ENCODE results near the gene PRDX5. TPM values are rescaled to one million over a fixed set of nuclear protein-coding genes. Genes with fewer than 3 reads are reported as not detected.
A peak's percentile ranks its signal among the peaks of the same experiment; 100 is the strongest.
"Not testable (repeated sequence)": the region's sequence is repeated elsewhere in the genome, so short reads cannot be mapped to it uniquely, and the experiment has no call there.

The PRDX5 gene
- total RNA-seq, 1 experiment from 2014 or later, result 206 TPM

DNA sequence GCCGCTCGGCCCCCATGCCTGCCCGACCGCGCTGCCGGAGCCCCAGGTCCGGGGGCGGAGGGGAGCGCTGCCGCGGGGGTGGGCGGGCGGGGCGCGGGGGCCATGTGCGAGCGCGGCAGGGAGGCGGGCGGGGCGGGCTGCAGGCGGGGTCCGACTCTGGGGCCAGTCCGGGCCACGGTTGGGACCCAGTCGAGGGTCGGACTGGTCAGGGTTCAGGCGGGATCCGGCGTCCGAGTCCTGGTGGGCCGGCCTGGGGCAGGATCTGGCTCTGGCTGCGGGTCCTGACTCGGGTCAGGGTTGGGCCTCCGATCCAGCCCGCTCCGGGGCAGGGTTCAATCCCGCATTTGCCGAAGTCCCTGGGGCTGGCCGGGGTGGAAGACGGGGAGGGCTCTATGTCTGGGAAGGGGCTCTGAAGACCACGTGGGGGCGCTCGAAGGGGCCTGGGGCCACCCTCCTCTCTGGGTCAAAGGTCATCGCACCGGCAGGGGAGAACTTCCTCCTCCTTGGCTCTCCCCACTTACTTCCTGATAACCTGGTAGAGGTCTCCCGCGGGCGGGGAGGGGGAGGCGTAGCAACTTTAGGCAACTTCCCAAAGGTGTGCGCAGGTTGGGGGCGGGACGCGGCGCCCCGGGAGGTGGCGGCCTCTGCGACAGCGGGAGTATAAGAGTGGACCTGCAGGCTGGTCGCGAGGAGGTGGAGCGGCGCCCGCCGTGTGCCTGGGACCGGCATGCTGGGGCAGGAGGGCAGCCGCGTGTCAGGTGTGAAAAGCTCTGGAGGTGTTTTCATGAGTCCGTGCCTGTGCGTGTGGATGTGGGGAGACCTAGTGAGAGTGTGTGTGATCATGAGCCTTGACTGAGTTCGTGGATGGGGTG lies 12.0 kb upstream of the PRDX5 start:
- peaks cover 12% of the 10 kb centered on the region for H3K4me1 ChIP-seq (ENCODE audit: insufficient read depth, low read length, poor library complexity, severe bottlenecking)
- ChIA-PET POLR2A (ENCODE audit: low non-redundant PET) (interaction anchor here (0.6 kb wide), 1 partner anchor 112 kb away, joined by 6 read pairs; no protein-coding TSS in a partner anchor), CTCF (interaction anchor here (0.6 to 0.9 kb wide), 4 partner anchors 16 to 527 kb away, joined by 3 to 6 read pairs (median 4); no protein-coding TSS in a partner anchor)
- TF ChIP-seq EZH2 (IDR thresholded peaks at IDR 0.05; ENCODE audit: borderline replicate concordance, low read depth, low read length, poor library complexity, severe bottlenecking), result no peak
- TF ChIP-seq, protein P1, sequence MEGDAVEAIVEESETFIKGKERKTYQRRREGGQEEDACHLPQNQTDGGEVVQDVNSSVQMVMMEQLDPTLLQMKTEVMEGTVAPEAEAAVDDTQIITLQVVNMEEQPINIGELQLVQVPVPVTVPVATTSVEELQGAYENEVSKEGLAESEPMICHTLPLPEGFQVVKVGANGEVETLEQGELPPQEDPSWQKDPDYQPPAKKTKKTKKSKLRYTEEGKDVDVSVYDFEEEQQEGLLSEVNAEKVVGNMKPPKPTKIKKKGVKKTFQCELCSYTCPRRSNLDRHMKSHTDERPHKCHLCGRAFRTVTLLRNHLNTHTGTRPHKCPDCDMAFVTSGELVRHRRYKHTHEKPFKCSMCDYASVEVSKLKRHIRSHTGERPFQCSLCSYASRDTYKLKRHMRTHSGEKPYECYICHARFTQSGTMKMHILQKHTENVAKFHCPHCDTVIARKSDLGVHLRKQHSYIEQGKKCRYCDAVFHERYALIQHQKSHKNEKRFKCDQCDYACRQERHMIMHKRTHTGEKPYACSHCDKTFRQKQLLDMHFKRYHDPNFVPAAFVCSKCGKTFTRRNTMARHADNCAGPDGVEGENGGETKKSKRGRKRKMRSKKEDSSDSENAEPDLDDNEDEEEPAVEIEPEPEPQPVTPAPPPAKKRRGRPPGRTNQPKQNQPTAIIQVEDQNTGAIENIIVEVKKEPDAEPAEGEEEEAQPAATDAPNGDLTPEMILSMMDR (conservative IDR thresholded peaks at IDR 0.05; ENCODE audit: low read depth, low read length), result peak; percentile 61
- intact Hi-C loops (cut with micrococcal nuclease; ENCODE audit: unreplicated experiment), result loop anchor here (2.0 kb wide), 2 partner anchors 35 to 65 kb away; partner anchors contain the start of gene FKBP2
- peaks cover 4% of the 10 kb centered on the region for H3K36me3 ChIP-seq (ENCODE audit: insufficient read depth, low read length, poor library complexity, severe bottlenecking)
- peak overlapping the region; percentile 84 for H3K27ac ChIP-seq (ENCODE audit: low read depth, low read length, poor library complexity, severe bottlenecking)
- H3K9me3 ChIP-seq (ENCODE audit: low read depth, low read length, poor library complexity, severe bottlenecking), result no peaks in the 10 kb centered on the region
- no peaks in the 10 kb centered on the region for H3K27me3 ChIP-seq (replicated peaks; ENCODE audit: insufficient read depth, low read depth, low read length, poor library complexity)
- DNase-seq (ENCODE audit: low spot score), result peak; percentile 79
- peak overlapping the region; percentile 83 for H3K4me3 ChIP-seq (ENCODE audit: low read depth, low read length, poor library complexity, severe bottlenecking)
- BruUV-seq (replicated peaks), result TSS peak; percentile 39

DNA sequence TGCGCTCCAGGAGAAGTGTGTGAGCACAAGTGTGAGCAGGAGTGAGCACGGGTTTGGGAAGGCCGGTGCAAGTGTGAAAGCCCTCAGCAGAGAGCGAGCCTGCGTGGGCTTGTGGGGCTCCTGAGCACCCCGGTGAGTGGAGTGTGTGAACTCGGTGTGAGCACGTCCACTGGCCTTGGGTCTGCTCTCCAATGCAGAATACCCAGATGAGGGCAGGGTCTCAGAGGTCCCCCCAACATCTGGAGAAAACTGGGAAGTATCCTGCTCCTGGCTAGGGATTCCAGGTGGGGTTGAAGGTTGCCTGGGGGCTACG lies 11.4 kb upstream of the PRDX5 start:
- Histone ChIP-seq H3K27me3 (replicated peaks; ENCODE audit: insufficient read depth, low read depth, low read length, poor library complexity) (no peaks in the 10 kb centered on the region), H3K36me3 (ENCODE audit: insufficient read depth, low read length, poor library complexity, severe bottlenecking) (peaks cover 4% of the 10 kb centered on the region), H3K9me3 (ENCODE audit: low read depth, low read length, poor library complexity, severe bottlenecking) (no peaks in the 10 kb centered on the region), H3K4me1 (ENCODE audit: insufficient read depth, low read length, poor library complexity, severe bottlenecking) (peaks cover 12% of the 10 kb centered on the region), H3K4me3 (ENCODE audit: low read depth, low read length, poor library complexity, severe bottlenecking) (peak overlapping the region; percentile 83), H3K27ac (ENCODE audit: low read depth, low read length, poor library complexity, severe bottlenecking) (peak overlapping the region; percentile 84)
- no peak for TF ChIP-seq EZH2 (IDR thresholded peaks at IDR 0.05; ENCODE audit: borderline replicate concordance, low read depth, low read length, poor library complexity, severe bottlenecking)
- TF ChIP-seq, protein P1 (conservative IDR thresholded peaks at IDR 0.05; ENCODE audit: low read depth, low read length), result no peak
- intact Hi-C loops (cut with micrococcal nuclease; ENCODE audit: unreplicated experiment), result no loop called here
- no peak for DNase-seq (ENCODE audit: low spot score)
- POLR2A ChIA-PET (ENCODE audit: low non-redundant PET), result no interaction called here
- no TSS peak for BruUV-seq (replicated peaks)
- CTCF ChIA-PET, result no interaction called here

DNA sequence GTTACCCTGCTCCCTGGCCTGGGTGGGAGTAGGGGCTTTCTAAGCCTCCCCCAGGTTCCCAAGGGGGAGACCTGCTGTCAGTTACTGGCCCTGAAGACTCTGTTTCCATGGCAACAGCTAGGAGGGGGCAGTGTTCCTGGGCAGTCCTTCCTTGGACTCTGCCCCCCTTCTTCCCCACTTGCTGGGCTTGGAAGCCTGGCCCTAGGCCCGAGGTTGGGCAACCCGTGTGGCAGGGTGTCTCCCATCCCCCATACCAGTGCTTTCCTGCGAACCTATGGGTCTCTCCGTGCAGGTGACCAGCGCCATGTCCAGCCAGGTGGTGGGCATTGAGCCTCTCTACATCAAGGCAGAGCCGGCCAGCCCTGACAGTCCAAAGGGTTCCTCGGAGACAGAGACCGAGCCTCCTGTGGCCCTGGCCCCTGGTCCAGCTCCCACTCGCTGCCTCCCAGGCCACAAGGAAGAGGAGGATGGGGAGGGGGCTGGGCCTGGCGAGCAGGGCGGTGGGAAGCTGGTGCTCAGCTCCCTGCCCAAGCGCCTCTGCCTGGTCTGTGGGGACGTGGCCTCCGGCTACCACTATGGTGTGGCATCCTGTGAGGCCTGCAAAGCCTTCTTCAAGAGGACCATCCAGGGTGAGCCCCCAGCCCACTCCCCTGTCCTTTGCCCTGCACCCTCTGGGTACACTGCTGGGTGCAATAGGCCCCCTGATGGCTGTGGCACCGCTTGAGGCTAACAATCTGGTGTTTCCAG lies 10.9 kb upstream of the PRDX5 start:
- Histone ChIP-seq H3K4me3 (ENCODE audit: low read depth, low read length, poor library complexity, severe bottlenecking) (peak overlapping the region; percentile 83), H3K4me1 (ENCODE audit: insufficient read depth, low read length, poor library complexity, severe bottlenecking) (peaks cover 12% of the 10 kb centered on the region), H3K27ac (ENCODE audit: low read depth, low read length, poor library complexity, severe bottlenecking) (peak overlapping the region; percentile 84), H3K36me3 (ENCODE audit: insufficient read depth, low read length, poor library complexity, severe bottlenecking) (peaks cover 4% of the 10 kb centered on the region), H3K9me3 (ENCODE audit: low read depth, low read length, poor library complexity, severe bottlenecking) (no peaks in the 10 kb centered on the region), H3K27me3 (replicated peaks; ENCODE audit: insufficient read depth, low read depth, low read length, poor library complexity) (no peaks in the 10 kb centered on the region)
- DNase-seq (ENCODE audit: low spot score), result no peak
- ChIA-PET POLR2A (ENCODE audit: low non-redundant PET) (no interaction called here), CTCF (no interaction called here)
- intact Hi-C loops (cut with micrococcal nuclease; ENCODE audit: unreplicated experiment), result no loop called here
- no TSS peak for BruUV-seq (replicated peaks)
- TF ChIP-seq, protein P1 (conservative IDR thresholded peaks at IDR 0.05; ENCODE audit: low read depth, low read length), result no peak
- no peak for TF ChIP-seq EZH2 (IDR thresholded peaks at IDR 0.05; ENCODE audit: borderline replicate concordance, low read depth, low read length, poor library complexity, severe bottlenecking)

DNA sequence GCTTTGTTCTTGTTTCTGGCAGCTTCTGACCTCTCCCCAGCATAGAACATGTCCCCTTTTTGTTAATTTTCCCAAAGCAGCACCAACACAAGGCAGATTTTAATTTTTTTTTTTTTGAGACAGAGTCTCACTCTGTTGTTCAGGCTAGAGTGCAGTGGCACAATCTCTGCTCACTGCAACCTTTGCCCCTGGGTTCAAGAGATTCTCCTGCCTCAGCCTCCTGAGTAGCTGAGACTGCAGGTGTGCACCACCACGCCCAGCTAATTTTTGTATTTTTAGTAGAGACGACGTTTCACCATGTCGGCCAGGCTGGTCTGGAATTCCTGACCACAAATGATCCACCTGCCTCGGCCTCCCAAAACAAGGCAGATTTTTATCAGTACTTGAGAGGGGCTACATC lies 10.1 kb upstream of the PRDX5 start:
- H3K4me3 ChIP-seq (ENCODE audit: low read depth, low read length, poor library complexity, severe bottlenecking); H3K36me3 ChIP-seq (ENCODE audit: insufficient read depth, low read length, poor library complexity, severe bottlenecking); BruUV-seq (replicated peaks); POLR2A ChIA-PET (ENCODE audit: low non-redundant PET); H3K9me3 ChIP-seq (ENCODE audit: low read depth, low read length, poor library complexity, severe bottlenecking); DNase-seq (ENCODE audit: low spot score); H3K27me3 ChIP-seq (replicated peaks; ENCODE audit: insufficient read depth, low read depth, low read length, poor library complexity); intact Hi-C loops (cut with micrococcal nuclease; ENCODE audit: unreplicated experiment); CTCF ChIA-PET: not testable (repeated sequence)
- Histone ChIP-seq H3K27ac (ENCODE audit: low read depth, low read length, poor library complexity, severe bottlenecking) (peak overlapping the region; percentile 14), H3K4me1 (ENCODE audit: insufficient read depth, low read length, poor library complexity, severe bottlenecking) (peaks cover 12% of the 10 kb centered on the region)
